HEK293 (cell line): ENCODE data around the gene ACACB.

Experiments
- CTCF ChIA-PET: fragments of 350-600 bp; formaldehyde crosslinking; extraction: SDS; loops from one replicate; lab custom pipeline; 2021; ENCODE audit warnings: antibody characterized with exemption; lab: Yijun Ruan, JAX
- POLR2A ChIA-PET: fragments of 300-600 bp; formaldehyde crosslinking; extraction: SDS; loops from one replicate; lab custom pipeline; 2020; ENCODE audit warnings: antibody characterized with exemption, inconsistent platforms; lab: Yijun Ruan, JAX
- H3K27ac ChIP-seq: fragments of 200-500 bp; sonication (Bioruptor generic); 2 replicates; pipeline ENCODE4 v1.5.1; 2014; ENCODE audit warnings: low read depth, low read length, control low read depth, inconsistent platforms; ENCODE audit errors: extremely low read depth
- H3K36me3 ChIP-seq, 2 experiments: fragments of 200-500 bp in 1 of 2; sonication (Bioruptor generic) in 1 of 2; 1 replicate in 1 of 2; 2 replicates in 1 of 2; pipeline ENCODE4 v1.5.1; 2014 to 2017; ENCODE audit warnings: inconsistent platforms in 2 of 2, low read length in 2 of 2; ENCODE audit not compliant: control insufficient read depth in 2 of 2, insufficient read depth in 1 of 2
- H3K4me1 ChIP-seq: fragments of 200-500 bp; sonication (Bioruptor generic); 2 replicates; pipeline ENCODE4 v1.5.1; 2014; ENCODE audit warnings: mild to moderate bottlenecking, low read length, inconsistent platforms; ENCODE audit not compliant: control insufficient read depth, insufficient read depth
- H3K4me3 ChIP-seq: 2 replicates; pipeline ENCODE4 v1.5.1; 2011; ENCODE audit warnings: low read depth, mild to moderate bottlenecking, control low read depth, low read length, moderate library complexity
- H3K9me3 ChIP-seq: fragments of 200-500 bp; sonication (Bioruptor generic); 2 replicates; pipeline ENCODE4 v1.5.1; 2014; ENCODE audit warnings: low read depth, low read length, inconsistent platforms; ENCODE audit not compliant: control insufficient read depth, insufficient read depth
- BCL6B ChIP-seq: fragments of 450-650 bp; formaldehyde crosslinking; IDR thresholded peaks from 2 replicates; pipeline ENCODE4 v1.5.1; 2017; ENCODE audit warnings: missing biosample characterization, missing genetic modification characterization
- FEZF1 ChIP-seq: fragments of 450-650 bp; formaldehyde crosslinking; IDR thresholded peaks from 2 replicates; pipeline ENCODE4 v1.5.1; 2016; ENCODE audit warnings: missing biosample characterization, missing genetic modification characterization
- INSM2 ChIP-seq: fragments of 450-650 bp; formaldehyde crosslinking; IDR thresholded peaks from 2 replicates; pipeline ENCODE4 v1.5.1; 2016; ENCODE audit warnings: missing biosample characterization, missing genetic modification characterization
- MZF1 ChIP-seq: fragments of 450-650 bp; formaldehyde crosslinking; IDR thresholded peaks from 2 replicates; pipeline ENCODE4 v1.5.1; 2017; ENCODE audit warnings: missing biosample characterization, missing genetic modification characterization, borderline replicate concordance
- OVOL3 ChIP-seq: fragments of 450-650 bp; formaldehyde crosslinking; IDR thresholded peaks from 2 replicates; pipeline ENCODE4 v1.5.1; 2016; ENCODE audit warnings: missing biosample characterization, missing genetic modification characterization
- PBX3 ChIP-seq: sonication (generic); formaldehyde crosslinking; IDR thresholded peaks from 2 replicates; pipeline ENCODE4 v1.8.1; 2022; ENCODE audit warnings: mild to moderate bottlenecking, moderate library complexity, missing genetic modification reagents
- RBAK ChIP-seq: fragments of 450-650 bp; formaldehyde crosslinking; IDR thresholded peaks from 2 replicates; pipeline ENCODE4 v1.5.1; 2016; ENCODE audit warnings: missing biosample characterization, missing genetic modification characterization
- TRIM28 ChIP-seq: IDR thresholded peaks from 2 replicates; pipeline ENCODE4 v1.6.1; 2011; ENCODE audit warnings: low read length, control low read depth, borderline replicate concordance
- ZBTB44 ChIP-seq: fragments of 450-650 bp; IDR thresholded peaks from 2 replicates; pipeline ENCODE4 v1.5.1; 2018; ENCODE audit warnings: missing biosample characterization, mild to moderate bottlenecking, missing genetic modification characterization
- ZBTB7A ChIP-seq: fragments of 450-650 bp; formaldehyde crosslinking; IDR thresholded peaks from 2 replicates; pipeline ENCODE4 v1.5.1; 2016; ENCODE audit warnings: low read depth, missing biosample characterization, missing genetic modification characterization
- ZBTB8A ChIP-seq: fragments of 450-650 bp; formaldehyde crosslinking; IDR thresholded peaks from 2 replicates; pipeline ENCODE4 v1.5.1; 2016; ENCODE audit warnings: missing biosample characterization, missing genetic modification characterization
- ZNF138 ChIP-seq: fragments of 450-650 bp; formaldehyde crosslinking; IDR thresholded peaks from 2 replicates; pipeline ENCODE4 v1.5.1; 2016; ENCODE audit warnings: missing biosample characterization, missing genetic modification characterization, borderline replicate concordance
- ZNF155 ChIP-seq: fragments of 450-650 bp; formaldehyde crosslinking; IDR thresholded peaks from 2 replicates; pipeline ENCODE4 v1.5.1; 2016; ENCODE audit warnings: missing biosample characterization, missing genetic modification characterization
- ZNF280D ChIP-seq: fragments of 450-650 bp; formaldehyde crosslinking; IDR thresholded peaks from 2 replicates; pipeline ENCODE4 v1.5.1; 2016; ENCODE audit warnings: missing biosample characterization, missing genetic modification characterization
- ZNF354C ChIP-seq: fragments of 450-650 bp; formaldehyde crosslinking; IDR thresholded peaks from 2 replicates; pipeline ENCODE4 v1.5.1; 2016; ENCODE audit warnings: missing biosample characterization, missing genetic modification characterization, low read depth, borderline replicate concordance
- ZNF404 ChIP-seq: fragments of 450-650 bp; formaldehyde crosslinking; IDR thresholded peaks from 2 replicates; pipeline ENCODE4 v1.5.1; 2017; ENCODE audit warnings: missing biosample characterization, missing genetic modification characterization
- ZNF529 ChIP-seq: fragments of 450-650 bp; formaldehyde crosslinking; IDR thresholded peaks from 2 replicates; pipeline ENCODE4 v1.5.1; 2017; ENCODE audit warnings: missing genetic modification characterization, missing biosample characterization; ENCODE audit not compliant: insufficient replicate concordance
- ZNF629 ChIP-seq: fragments of 450-650 bp; formaldehyde crosslinking; IDR thresholded peaks from 2 replicates; pipeline ENCODE4 v1.5.1; 2017; ENCODE audit warnings: missing biosample characterization, missing genetic modification characterization
- ZNF660 ChIP-seq: fragments of 450-650 bp; IDR thresholded peaks from 2 replicates; pipeline ENCODE4 v1.5.1; 2018; ENCODE audit warnings: missing biosample characterization, mild to moderate bottlenecking, missing genetic modification characterization
- ZNF777 ChIP-seq: fragments of 450-650 bp; formaldehyde crosslinking; IDR thresholded peaks from 2 replicates; pipeline ENCODE4 v1.5.1; 2017; ENCODE audit warnings: missing biosample characterization, missing genetic modification characterization, borderline replicate concordance
- ZSCAN23 ChIP-seq: fragments of 450-650 bp; formaldehyde crosslinking; IDR thresholded peaks from 2 replicates; pipeline ENCODE4 v1.5.1; 2016; ENCODE audit warnings: missing biosample characterization, missing genetic modification characterization

The ACACB gene

GRCh38 chr12:109093022-109093918 is 23.1 kb upstream of the ACACB start, which contains the start of gene ALKBH2 (continued):
- TF ChIP-seq ZNF280D (tag by site-specific recombination) (no peak), ZNF138 (no peak)

- TF ChIP-seq BCL6B (tag by site-specific recombination) (no peak), ZBTB8A (tag by site-specific recombination) (peak; percentile 87), ZBTB7A (tag by site-specific recombination) (0 out of 2 replicates have a peak, but pooled peaks have one; percentile 15)
- Histone ChIP-seq H3K36me3 (peaks cover 27 to 36% of the 10 kb centered on the region in 2 experiments; a peak in 2 of 3 replicates), H3K4me1 (peaks cover 3% of the 10 kb centered on the region; the same call in 1 of the 2 replicates), H3K9me3 (no peaks in the 10 kb centered on the region), H3K27ac (peak overlapping the region; percentile 98; the same call in 1 of the 2 replicates), H3K4me3 (peak overlapping the region; percentile 73)
- POLR2A ChIA-PET: interaction anchor here (0.6 to 2.3 kb wide), 4 partner anchors 9 to 289 kb away, joined by 3 to 15 read pairs (median 7); no protein-coding TSS in a partner anchor
- CTCF ChIA-PET: no interaction called here
Observed at GRCh38 chr12:109097140-109097434, 19.3 kb upstream of the ACACB start.

GRCh38 chr12:109097435-109098182 is 18.8 kb upstream of the ACACB start, which contains the start of gene UNG:
Gene UNG, plus strand, starts transcription at chr12:109097597. Its CDS starts 83 bp downstream, at chr12:109097680.
- ChIA-PET CTCF (interaction anchor here (0.7 kb wide), 1 partner anchor 297 kb away, joined by 3 read pairs; no protein-coding TSS in a partner anchor), POLR2A (interaction anchor here (0.6 to 2.3 kb wide), 5 partner anchors 9 to 289 kb away, joined by 3 to 15 read pairs (median 5); no protein-coding TSS in a partner anchor)
- Histone ChIP-seq H3K36me3 (peaks cover 32 to 41% of the 10 kb centered on the region in 2 experiments; a peak in 2 of 3 replicates), H3K4me3 (peak within 1 kb of the TSS; percentile 78), H3K27ac (peak within 1 kb of the TSS; percentile 98), H3K4me1 (peaks cover 3% of the 10 kb centered on the region; the same call in 1 of the 2 replicates), H3K9me3 (no peaks in the 10 kb centered on the region)
- TF ChIP-seq ZNF354C (no peak), INSM2 (tag by site-specific recombination) (no peak), MZF1 (tag by site-specific recombination) (no peak), RBAK (tag by site-specific recombination) (no peak), ZBTB7A (tag by site-specific recombination) (no peak), ZNF660 (tag by site-specific recombination) (peak; percentile 46), PBX3 (CRISPR knock-in tag) (0 out of 2 replicates have a peak, but pooled peaks have one; percentile 53), ZNF529 (tag by site-specific recombination) (no peak), ZNF404 (tag by site-specific recombination) (no peak), TRIM28 (no peak), FEZF1 (tag by site-specific recombination) (no peak), ZSCAN23 (no peak), ZNF629 (no peak; the same call in none of the 2 replicates), OVOL3 (tag by site-specific recombination) (no peak), ZNF155 (no peak), ZNF777 (peak; percentile 65; the same call in 1 of the 2 replicates), ZBTB44 (tag by site-specific recombination) (no peak)
